VCaP (cell line): Measurements from ENCODE around the gene ADRA2B.
"Not testable (repeated sequence)": the region's sequence is repeated elsewhere in the genome, so short reads cannot be mapped to it uniquely, and the experiment has no call there.

Source experiments
- H3K27ac ChIP-seq: fragments of 450-650 bp; 2 replicates; pipeline ENCODE4 v1.5.1; 2017
- CTCF ChIP-seq: fragments of 450-650 bp; conservative IDR thresholded peaks from 2 replicates; pipeline ENCODE4 v1.5.1; 2017; ENCODE audit warnings: mild to moderate bottlenecking, moderate library complexity

The ADRA2B gene

GRCh38 chr2:96087130-96087529 lies 29.2 kb downstream of the ADRA2B start:
- H3K27ac ChIP-seq: no peak overlapping the region
- TF ChIP-seq CTCF: no peak

GRCh38 chr2:96085541-96086355 lies 30.6 kb downstream of the ADRA2B start:
- H3K27ac ChIP-seq: no peak overlapping the region
- TF ChIP-seq CTCF: no peak

GRCh38 chr2:96084858-96085518 lies 31.4 kb downstream of the ADRA2B start:
- H3K27ac ChIP-seq: not testable (repeated sequence)

- H3K27ac ChIP-seq: no peak overlapping the region
Measured at GRCh38 chr2:96083989-96084857, 32.1 kb downstream of the ADRA2B start.

GRCh38 chr2:96083064-96083939 lies 33.1 kb downstream of the ADRA2B start:
- H3K27ac ChIP-seq: no peak overlapping the region
- no peak for TF ChIP-seq CTCF

More at GRCh38 chr2:96083989-96084857, 32.1 kb downstream of the ADRA2B start:
- TF ChIP-seq CTCF: no peak

- H3K27ac ChIP-seq: no peak overlapping the region
Measured at GRCh38 chr2:96082211-96083063, 33.9 kb downstream of the ADRA2B start.

More at GRCh38 chr2:96082211-96083063, 33.9 kb downstream of the ADRA2B start:
- no peak for TF ChIP-seq CTCF
